ENCODE data around the gene C6. TPM values are rescaled to one million over a fixed set of nuclear protein-coding genes. Genes with fewer than 3 reads are reported as not detected.
"Not testable (repeated sequence)": the region's sequence is repeated elsewhere in the genome, so short reads cannot be mapped to it uniquely, and the experiment has no call there.

Gene C6
- total RNA-seq, 3 donors from 2014 or later (not counting 1 experiment from before 2014, with no cell fraction given): not detected

- Mint-ChIP-seq H3K27me3 (ENCODE audit: low read depth in 2 of 2) (no peaks in the 10 kb centered on the region), H3K27ac (no peak overlapping the region), H3K4me3 (no peak overlapping the region), H3K4me1 (no peaks in the 10 kb centered on the region), H3K36me3 (no peaks in the 10 kb centered on the region), H3K9me3 (peaks cover 9 to 14% of the 10 kb centered on the region in 2 donors)
- 60% methylated on average over 2 of the region's 3 CpGs for WGBS (ENCODE audit: insufficient coverage)
- Histone ChIP-seq H3K27ac (ENCODE audit: low read length) (no peak overlapping the region), H3K36me3 (ENCODE audit: control insufficient read depth, insufficient read depth, low read length) (no peaks in the 10 kb centered on the region), H3K4me1 (ENCODE audit: control insufficient read depth, insufficient read depth, low read length) (no peaks in the 10 kb centered on the region), H3K4me3 (ENCODE audit: low read length) (no peak overlapping the region), H3K27me3 (ENCODE audit: control insufficient read depth, insufficient read depth, low read length) (no peaks in the 10 kb centered on the region), H3K9me3 (ENCODE audit: control insufficient read depth, insufficient read depth, low read length) (no peaks in the 10 kb centered on the region)
- ATAC-seq (no peak), DNase-seq (no peak)
- TF ChIP-seq CTCF (IDR thresholded peaks at IDR 0.05): no peak
- intact Hi-C loops (cut with micrococcal nuclease): no loop called here
Measured at GRCh38 chr5:41194339-41194738, 19.0 kb downstream of the C6 start.

DNA sequence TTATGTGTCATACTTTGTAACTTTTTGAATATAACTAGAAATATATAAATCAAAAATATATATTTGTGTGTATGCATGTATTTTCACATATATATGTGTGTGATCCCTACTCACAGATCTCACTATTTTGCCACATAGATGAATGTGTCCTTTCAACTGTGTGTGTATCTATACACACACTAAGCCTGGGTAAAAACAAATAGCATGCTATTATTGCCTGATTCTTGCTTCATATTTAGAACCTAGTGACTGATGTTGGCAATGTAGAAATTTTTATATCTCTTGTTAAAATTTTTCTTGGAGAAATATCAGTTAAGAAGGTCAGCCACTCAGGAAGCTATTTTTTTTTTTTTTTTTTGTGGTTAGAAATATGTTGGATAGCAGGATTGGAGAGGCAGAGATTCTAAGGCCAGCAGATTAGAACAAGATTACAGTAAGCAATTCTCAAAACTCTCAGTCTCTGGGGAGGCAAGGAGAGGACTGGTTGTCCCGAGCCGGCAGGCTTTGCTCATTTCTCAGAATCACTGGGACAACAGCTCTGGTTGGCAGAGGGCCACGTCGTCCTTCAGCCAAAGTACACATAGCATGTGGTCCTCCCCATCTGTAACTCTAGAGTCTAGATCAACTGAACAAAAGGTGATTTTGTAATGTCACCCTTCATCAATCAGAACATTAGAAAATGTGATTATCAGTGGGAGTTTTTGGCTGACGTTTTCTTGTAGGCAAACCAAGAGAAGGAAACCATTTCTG is 19.7 kb downstream of the C6 start:
- H3K9me3 Mint-ChIP-seq: peaks cover 9 to 14% of the 10 kb centered on the region in 2 donors
- Histone ChIP-seq H3K4me1 (ENCODE audit: control insufficient read depth, insufficient read depth, low read length) (no peaks in the 10 kb centered on the region), H3K27me3 (ENCODE audit: control insufficient read depth, insufficient read depth, low read length) (no peaks in the 10 kb centered on the region), H3K36me3 (ENCODE audit: control insufficient read depth, insufficient read depth, low read length) (no peaks in the 10 kb centered on the region), H3K4me3 (ENCODE audit: low read length) (no peak overlapping the region), H3K9me3 (ENCODE audit: control insufficient read depth, insufficient read depth, low read length) (no peaks in the 10 kb centered on the region), H3K27ac (ENCODE audit: low read length) (no peak overlapping the region)
- 84% methylated on average over 4 of the region's 5 CpGs for WGBS (ENCODE audit: insufficient coverage)
- no peak for TF ChIP-seq CTCF (IDR thresholded peaks at IDR 0.05)
- no peaks in the 10 kb centered on the region for H3K4me1 Mint-ChIP-seq
- DNase-seq (no peak), ATAC-seq (no peak)
- H3K4me3 Mint-ChIP-seq: no peak overlapping the region
- intact Hi-C loops (cut with micrococcal nuclease): no loop called here
- H3K36me3 Mint-ChIP-seq: no peaks in the 10 kb centered on the region
- H3K27ac Mint-ChIP-seq: no peak overlapping the region
- H3K27me3 Mint-ChIP-seq (ENCODE audit: low read depth in 2 of 2): no peaks in the 10 kb centered on the region

GRCh38 chr5:41191249-41191648 is 22.1 kb downstream of the C6 start:
- Histone ChIP-seq H3K36me3 (ENCODE audit: control insufficient read depth, insufficient read depth, low read length) (no peaks in the 10 kb centered on the region), H3K4me1 (ENCODE audit: control insufficient read depth, insufficient read depth, low read length) (no peaks in the 10 kb centered on the region), H3K4me3 (ENCODE audit: low read length) (no peak overlapping the region), H3K27ac (ENCODE audit: low read length) (no peak overlapping the region), H3K9me3 (ENCODE audit: control insufficient read depth, insufficient read depth, low read length) (no peaks in the 10 kb centered on the region), H3K27me3 (ENCODE audit: control insufficient read depth, insufficient read depth, low read length) (no peaks in the 10 kb centered on the region)
- Mint-ChIP-seq H3K9me3 (peaks cover 6 to 10% of the 10 kb centered on the region in 2 donors), H3K4me3 (no peak overlapping the region), H3K36me3 (no peaks in the 10 kb centered on the region), H3K27ac (no peak overlapping the region), H3K27me3 (ENCODE audit: low read depth in 2 of 2) (no peaks in the 10 kb centered on the region), H3K4me1 (no peaks in the 10 kb centered on the region)
- no peak for ATAC-seq
- TF ChIP-seq CTCF (IDR thresholded peaks at IDR 0.05): no peak
- no peak for DNase-seq
- 92% methylated on average over 4 of the region's 4 CpGs for WGBS (ENCODE audit: insufficient coverage)
- intact Hi-C loops (cut with micrococcal nuclease): no loop called here

GRCh38 chr5:41186143-41186542 is 27.2 kb downstream of the C6 start:
- ATAC-seq: no peak
- no peaks in the 10 kb centered on the region for H3K4me1 Mint-ChIP-seq

GRCh38 chr5:41183331-41183730 is 30.0 kb downstream of the C6 start:
- H3K4me1 ChIP-seq (ENCODE audit: control insufficient read depth, insufficient read depth, low read length); DNase-seq; ATAC-seq; H3K27ac ChIP-seq (ENCODE audit: low read length); H3K9me3 ChIP-seq (ENCODE audit: control insufficient read depth, insufficient read depth, low read length); H3K4me3 ChIP-seq (ENCODE audit: low read length); intact Hi-C loops (cut with micrococcal nuclease); H3K36me3 Mint-ChIP-seq; H3K4me3 Mint-ChIP-seq; H3K27me3 Mint-ChIP-seq (ENCODE audit: low read depth in 2 of 2); H3K27me3 ChIP-seq (ENCODE audit: control insufficient read depth, insufficient read depth, low read length); H3K27ac Mint-ChIP-seq; H3K36me3 ChIP-seq (ENCODE audit: control insufficient read depth, insufficient read depth, low read length); H3K9me3 Mint-ChIP-seq; H3K4me1 Mint-ChIP-seq: not testable (repeated sequence)
- WGBS (ENCODE audit: insufficient coverage): 75% methylated on average over 1 of the region's 1 CpG

More at GRCh38 chr5:41186143-41186542, 27.2 kb downstream of the C6 start:
- 82% methylated on average over 1 of the region's 1 CpG for WGBS (ENCODE audit: insufficient coverage)
- H3K4me3 Mint-ChIP-seq: no peak overlapping the region
- TF ChIP-seq CTCF (IDR thresholded peaks at IDR 0.05): no peak
- no peak overlapping the region for H3K27ac ChIP-seq (ENCODE audit: low read length)
- no peaks in the 10 kb centered on the region for H3K27me3 Mint-ChIP-seq (ENCODE audit: low read depth in 2 of 2)
- H3K4me3 ChIP-seq (ENCODE audit: low read length): no peak overlapping the region
- intact Hi-C loops (cut with micrococcal nuclease): no loop called here
- H3K9me3 Mint-ChIP-seq: peaks cover 0 to 2% of the 10 kb centered on the region in 2 donors
- H3K36me3 ChIP-seq (ENCODE audit: control insufficient read depth, insufficient read depth, low read length): no peaks in the 10 kb centered on the region
- no peaks in the 10 kb centered on the region for H3K9me3 ChIP-seq (ENCODE audit: control insufficient read depth, insufficient read depth, low read length)
- H3K27me3 ChIP-seq (ENCODE audit: control insufficient read depth, insufficient read depth, low read length): no peaks in the 10 kb centered on the region
- no peaks in the 10 kb centered on the region for H3K36me3 Mint-ChIP-seq
- no peak overlapping the region for H3K27ac Mint-ChIP-seq
- no peaks in the 10 kb centered on the region for H3K4me1 ChIP-seq (ENCODE audit: control insufficient read depth, insufficient read depth, low read length)
- DNase-seq: no peak
